GM18867 (cell line): ENCODE data around the gene ACTA2.

Experiments used
- ATAC-seq: cut with Tn5 transposase; IDR thresholded peaks from one replicate; pipeline ENCODE4 v1.9.1; 2021; ENCODE audit warnings: mild to moderate bottlenecking, moderate library complexity; ENCODE audit not compliant: unreplicated experiment

Gene ACTA2

DNA sequence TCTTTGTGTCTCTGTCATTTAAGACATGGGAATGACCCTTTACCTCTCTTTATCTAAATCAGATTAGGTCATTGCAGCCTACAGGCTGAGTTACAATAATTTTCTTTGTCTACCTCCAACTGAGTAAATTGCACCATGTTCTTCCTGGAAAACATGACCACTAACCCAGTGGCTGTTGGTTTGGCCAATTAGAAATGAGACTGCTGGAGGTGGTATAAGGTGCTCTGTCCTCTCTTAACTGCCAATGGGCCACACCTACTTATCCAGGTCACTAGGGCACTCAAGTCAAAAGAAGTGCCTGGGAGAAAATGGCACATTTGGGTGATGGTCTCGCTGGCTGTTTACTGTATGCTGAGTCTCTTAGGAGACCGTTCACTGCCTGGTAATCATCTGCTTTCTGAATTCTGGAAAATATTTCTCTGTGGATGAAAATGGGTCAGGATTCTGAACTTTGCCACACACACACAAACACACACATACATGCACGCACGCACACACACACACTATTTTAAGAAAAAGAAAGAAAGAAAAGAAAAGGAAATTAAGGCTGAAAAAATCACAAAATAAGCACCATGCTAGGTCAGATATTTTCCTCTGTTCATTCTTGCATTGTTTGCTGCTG, 56.1 kb downstream of the ACTA2 start:
- no peak for ATAC-seq

DNA sequence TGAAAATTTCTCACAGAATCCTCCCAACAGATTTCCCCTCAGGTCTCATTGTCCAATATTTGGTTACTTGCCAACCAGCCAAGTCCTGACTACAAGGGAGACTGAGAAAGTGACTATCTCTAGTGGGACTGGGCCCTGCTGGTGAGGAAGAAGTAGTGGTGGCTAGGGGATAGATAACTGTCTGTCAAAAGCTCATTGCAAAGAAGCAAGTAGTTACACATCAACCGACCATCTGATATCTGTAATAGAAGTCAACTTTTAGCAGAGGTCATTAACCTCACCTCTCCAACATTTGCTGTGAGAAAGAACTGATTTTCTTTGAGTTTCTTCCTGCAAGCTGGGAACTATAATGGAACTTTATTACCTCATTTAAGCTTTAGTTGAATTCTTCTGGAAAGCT, 57.3 kb downstream of the ACTA2 start:
- no peak for ATAC-seq

GRCh38 chr10:88893611-88894010, 59.0 kb downstream of the ACTA2 start:
- ATAC-seq, result no peak

DNA sequence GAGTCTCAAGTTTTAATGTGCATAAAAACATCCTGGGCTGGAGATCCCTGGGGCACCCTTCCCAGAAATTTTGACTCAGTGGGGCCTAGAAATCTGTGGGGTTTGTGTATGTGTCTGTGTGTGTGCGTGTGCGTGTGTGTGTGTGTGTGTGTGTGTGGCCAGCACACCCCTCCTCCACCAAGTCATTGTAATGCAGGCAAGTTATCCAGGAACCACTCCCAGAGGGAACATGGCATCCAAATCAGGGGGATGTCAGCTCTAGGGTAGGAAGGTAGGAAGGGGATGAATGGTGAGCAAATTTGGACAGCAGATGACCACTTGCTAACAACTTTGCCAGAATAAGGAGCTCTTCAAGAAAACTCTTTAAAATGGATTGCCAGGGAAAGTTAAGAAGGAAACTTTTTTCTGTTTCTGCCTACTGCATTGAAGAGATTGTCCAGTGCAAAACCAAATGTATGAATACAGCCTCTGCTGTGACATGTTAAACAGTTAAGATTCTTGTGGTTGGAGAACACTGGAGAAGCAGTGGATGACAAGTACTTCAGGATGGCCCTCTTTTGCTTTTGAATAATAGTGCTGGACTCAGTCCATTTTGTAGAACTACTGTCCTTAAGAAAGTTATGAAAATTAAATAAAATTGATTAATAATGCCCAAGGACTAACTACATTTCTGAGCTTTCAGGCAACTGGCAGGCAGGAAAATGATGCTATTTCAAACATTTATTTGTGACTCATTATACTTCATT, 60.2 kb downstream of the ACTA2 start:
- no peak for ATAC-seq

DNA sequence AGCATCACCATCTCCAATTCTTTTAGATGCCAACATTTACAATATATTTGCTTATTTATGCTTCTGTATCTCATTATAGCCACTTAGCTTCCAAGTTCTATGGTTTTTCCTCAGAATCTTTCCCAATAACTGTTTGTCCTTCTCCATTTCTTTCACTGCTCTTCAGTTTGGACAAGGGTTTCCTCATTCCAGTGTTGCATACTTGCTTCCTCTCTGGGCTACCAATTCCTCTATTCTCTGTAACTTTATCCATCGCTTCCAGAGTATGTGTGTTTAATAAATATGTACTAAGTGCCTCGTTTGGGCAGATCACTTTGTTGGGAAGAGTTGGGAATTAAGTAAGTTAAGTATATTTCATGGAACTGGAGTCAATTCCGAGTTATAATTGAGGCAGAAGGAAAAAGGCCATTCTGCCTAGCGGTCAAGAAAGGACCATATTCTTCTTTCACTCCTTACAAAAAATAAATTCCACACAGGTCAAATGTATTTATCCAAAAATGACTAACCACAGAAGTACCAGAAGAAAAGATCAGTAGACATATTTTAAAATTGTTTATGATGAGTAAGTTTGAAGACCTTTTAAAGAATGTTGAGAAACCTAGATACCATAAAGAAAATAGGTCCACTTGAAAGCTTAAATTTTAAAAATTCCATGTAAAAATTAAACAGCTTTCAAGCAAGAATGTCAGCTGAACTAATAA, 61.7 kb downstream of the ACTA2 start:
- ATAC-seq, result no peak

- ATAC-seq, result peak; percentile 83
These were observed 62.8 kb downstream of the ACTA2 start for GRCh38 chr10:88889559-88890337.

DNA sequence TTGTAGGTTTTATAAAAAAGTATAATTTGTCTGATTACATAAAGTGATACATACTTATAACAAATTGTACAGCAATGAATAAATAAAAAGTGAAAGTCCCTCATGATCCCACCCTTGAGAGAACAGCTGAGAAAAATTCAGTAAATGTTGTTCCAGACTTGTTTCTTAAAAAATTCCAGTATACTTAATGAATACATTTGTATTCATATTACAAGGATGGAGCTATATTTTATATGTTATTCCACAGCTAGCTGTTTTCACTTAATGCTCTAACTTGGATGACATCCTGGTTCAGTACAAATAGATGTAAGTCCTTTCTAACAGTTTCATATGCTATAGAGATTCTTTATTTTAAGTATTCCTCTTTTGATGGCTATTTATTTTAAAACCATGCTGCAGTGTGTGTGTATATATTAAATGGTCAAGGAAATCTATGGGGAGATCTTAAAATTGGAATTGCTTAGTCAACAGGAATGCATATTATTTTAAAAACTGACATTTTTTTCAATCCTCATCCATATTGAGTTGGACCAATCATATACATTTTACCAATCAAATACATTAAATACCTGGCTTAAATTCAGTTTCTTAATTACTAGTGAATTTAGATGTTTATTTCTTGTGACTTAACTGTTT, 63.6 kb downstream of the ACTA2 start:
- ATAC-seq, result no peak

- ATAC-seq, result peak; percentile 58
These were observed 66.0 kb downstream of the ACTA2 start for GRCh38 chr10:88886557-88886956.
